Measurements from ENCODE around the gene RGS18.
"Not testable (repeated sequence)": the region's sequence is repeated elsewhere in the genome, so short reads cannot be mapped to it uniquely, and the experiment has no call there.

Gene RGS18, protein sequence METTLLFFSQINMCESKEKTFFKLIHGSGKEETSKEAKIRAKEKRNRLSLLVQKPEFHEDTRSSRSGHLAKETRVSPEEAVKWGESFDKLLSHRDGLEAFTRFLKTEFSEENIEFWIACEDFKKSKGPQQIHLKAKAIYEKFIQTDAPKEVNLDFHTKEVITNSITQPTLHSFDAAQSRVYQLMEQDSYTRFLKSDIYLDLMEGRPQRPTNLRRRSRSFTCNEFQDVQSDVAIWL

DNA sequence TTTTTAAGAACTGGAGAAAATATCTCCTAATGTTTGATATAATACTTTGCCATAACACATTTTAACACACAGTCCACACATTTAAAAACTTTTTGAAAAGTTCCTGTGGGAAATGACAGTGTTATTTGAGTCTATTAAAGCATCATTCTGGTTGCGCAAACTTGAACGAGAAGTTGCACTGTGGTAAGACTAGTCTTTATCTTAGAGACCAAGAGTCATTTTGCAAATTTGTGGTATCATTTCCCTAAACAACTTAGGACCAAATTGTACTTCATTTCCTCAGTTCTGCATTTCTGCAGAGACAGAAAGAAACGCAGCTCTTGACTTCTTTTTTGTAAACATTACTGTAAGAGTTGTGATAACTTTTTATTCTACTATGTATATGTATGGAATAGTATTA, at the start of gene RGS18:
RGS18 (plus strand) TSS at position 282 of the 400 bp plus-strand sequence. CDS start 176 bp downstream, outside the sequence.
- no peak for DNase-seq (ENCODE audit: low read depth in 2 of 2)

DNA sequence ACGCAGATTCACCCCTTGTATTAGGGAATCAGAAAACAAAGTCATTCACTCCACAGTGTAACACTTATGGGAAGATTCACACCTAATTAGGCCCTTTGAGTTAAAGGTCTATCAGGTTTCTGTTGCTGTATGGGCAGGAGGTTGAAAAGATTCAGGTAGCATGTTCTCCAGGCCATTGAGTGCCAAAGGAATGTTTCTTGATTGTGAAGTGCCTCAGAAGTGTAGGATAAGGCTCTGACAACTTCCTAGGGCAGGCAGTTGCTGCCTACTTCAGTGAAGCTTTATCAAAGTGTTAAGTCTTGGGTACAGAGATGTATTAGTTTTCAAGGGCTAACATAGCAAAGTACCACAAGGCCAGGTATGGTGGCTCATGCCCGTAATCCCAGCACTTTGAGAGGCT, 48.7 kb upstream of the RGS18 start:
- DNase-seq (ENCODE audit: low read depth in 2 of 2) = no peak

DNA sequence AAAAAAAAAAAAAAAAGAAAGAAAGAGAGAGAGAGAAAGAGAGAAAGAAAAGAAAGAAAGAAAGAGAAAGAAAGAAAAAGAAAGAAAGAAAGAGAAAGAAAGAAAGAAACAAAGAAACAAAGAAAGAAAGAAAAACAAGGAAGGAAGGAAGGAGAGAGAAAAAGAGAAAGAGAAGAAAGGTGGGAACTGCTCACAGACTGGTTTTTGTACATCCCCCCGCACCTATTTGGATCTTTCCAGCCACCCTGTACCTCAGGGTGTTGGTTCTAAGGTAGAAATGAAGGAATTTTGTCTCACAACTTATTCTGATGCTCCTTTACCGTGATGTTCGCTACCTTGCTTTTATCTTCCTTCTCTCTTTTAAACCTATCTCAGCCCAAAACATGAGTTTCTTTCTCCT, 43.3 kb upstream of the RGS18 start:
- DNase-seq (ENCODE audit: low read depth in 2 of 2) = no peak

DNA sequence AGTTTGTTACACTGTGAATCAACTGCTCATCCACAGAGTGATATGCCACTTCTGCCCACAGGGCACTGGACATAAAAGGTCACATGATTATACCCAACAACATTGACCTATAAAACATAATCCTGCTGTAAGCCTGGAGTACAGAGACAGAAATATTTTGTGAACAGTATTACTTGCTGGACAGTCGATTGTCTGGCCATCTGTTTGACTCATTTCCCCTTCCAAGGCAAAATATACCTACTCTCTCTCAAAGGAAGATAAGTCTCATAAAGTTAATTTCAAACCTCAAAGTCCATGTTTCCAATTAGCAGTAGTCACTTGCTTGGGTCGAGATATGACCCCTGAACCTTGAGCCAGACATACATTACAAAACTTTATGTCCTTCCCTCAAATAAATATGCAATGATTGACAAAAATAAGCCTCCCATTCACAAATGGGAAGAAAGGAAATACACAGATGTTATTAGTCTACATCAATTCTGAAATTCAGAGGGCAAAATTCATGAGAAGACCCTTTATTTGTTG, 39.3 kb upstream of the RGS18 start:
- no peak for DNase-seq (ENCODE audit: low read depth in 2 of 2)

DNA sequence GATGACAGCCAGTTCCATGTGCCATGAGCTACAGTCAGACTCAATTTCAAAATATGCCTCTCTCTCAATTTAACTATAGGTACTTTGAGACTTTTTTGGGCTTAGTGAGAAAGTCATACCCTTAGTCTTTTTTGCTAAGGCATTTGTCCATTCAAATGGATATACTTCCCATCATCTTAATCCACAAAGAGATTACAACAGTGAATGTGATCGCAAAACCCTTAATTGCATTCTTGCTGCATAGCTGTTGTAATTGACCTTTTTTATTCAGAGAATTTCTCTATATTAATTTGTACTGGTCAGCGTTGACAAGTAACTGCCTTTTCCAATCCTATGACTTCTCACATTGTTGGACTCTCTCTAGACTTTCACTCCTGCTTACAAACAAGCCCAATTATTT, 38.6 kb upstream of the RGS18 start:
- DNase-seq (ENCODE audit: low read depth in 2 of 2) = no peak

DNA sequence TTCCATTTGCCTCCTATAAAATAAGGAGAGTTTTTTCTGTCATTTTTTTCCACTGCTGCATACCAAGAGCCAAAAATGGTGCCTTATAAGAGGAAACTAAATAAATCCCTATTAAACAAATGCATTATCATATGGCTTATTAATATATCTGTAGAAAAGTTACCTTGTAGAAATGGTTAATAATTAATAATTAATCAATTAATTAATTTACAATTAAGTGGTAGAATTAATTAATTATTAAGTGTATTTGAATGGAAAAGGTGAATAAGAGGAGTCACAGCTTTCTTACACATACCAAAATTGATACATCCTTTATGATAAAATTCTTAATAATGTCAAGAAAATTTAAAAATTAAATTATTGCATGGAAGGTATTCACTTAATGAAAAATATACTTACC, 35.6 kb upstream of the RGS18 start:
- no peak for DNase-seq (ENCODE audit: low read depth in 2 of 2)

DNA sequence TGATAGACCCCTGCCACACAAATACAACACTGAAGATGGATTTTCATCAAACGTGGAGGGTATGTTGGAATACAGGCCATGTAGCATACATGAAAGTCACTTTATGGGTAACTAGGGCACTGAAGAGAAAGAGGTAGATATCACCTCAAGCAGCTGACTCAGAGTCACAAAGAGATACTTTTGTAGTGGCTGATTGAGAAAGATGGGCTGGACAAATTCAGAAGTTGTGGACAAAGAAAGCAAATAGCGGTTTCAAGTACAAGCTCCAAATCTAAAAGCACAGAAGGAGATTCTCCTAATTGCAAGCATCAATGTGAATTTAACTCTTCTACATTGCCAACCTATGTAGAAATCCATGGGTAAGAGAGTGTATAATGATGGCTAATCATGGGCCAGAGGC, 35.0 kb upstream of the RGS18 start:
- DNase-seq (ENCODE audit: low read depth in 2 of 2) = no peak

DNA sequence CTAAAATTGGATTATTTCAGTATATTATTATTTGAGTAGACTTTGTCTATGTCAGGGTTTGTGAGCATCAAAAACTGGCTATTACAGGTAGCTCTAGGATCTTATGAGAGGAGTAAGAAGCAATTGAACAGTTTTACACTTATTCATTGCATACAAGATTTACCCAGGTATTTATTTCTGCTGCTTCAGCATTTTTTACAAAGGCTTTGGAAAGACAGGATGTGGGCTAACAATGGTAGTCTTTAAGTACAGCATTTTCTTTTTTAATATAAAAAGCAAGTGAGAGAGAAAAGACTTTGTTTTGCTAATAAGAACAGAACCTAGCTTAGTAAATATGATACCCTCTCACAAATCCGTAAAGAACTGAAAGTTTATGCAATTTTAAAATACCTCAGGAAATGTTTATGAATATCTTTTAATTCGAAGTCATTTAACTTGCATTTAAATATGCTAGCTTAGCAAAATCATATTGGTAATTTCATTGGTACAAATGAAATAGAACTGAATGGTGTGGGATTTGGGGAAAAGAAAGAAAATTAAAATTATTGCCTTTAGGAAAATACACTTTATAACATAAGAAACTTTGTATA, 32.1 kb upstream of the RGS18 start:
- no peak for DNase-seq (ENCODE audit: low read depth in 2 of 2)

DNA sequence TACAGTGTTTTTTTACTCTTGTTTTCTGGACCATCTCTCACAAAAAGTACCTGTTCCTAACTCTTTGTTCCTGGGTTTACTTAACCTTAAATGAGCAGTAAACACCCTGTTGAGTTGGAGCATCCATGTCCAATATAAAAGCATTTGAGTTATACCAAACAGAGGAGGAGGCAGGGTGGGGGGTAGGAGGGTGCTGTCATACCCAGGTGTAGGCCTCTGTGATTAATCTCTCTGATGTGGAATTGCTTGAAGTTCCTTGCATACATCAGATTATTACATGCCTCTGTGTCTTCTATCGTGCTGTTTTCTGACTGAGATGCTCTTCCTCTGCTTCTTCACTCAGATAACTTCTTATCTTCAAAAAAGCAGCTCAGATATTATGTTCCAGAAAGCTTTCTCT, 28.1 kb upstream of the RGS18 start:
- DNase-seq (ENCODE audit: low read depth in 2 of 2) = no peak

DNA sequence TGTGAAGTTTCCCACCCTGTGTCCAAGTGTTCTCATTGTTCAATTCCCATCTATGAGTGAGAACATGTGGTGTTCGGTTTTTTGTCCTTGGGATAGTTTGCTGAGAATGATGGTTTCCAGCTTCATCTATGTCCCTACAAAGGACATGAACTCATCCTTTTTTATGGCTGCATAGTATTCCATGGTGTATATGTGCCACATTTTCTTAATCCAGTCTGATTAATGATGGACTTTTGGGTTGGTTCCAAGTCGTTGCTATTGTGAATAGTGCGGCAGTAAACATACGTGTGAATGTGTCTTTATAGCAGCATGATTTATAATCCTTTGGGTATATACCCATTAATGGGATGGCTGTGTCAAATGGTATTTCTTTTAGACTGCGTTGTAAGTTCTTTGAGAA, 27.4 kb upstream of the RGS18 start:
- not testable (repeated sequence) for DNase-seq (ENCODE audit: low read depth in 2 of 2)

DNA sequence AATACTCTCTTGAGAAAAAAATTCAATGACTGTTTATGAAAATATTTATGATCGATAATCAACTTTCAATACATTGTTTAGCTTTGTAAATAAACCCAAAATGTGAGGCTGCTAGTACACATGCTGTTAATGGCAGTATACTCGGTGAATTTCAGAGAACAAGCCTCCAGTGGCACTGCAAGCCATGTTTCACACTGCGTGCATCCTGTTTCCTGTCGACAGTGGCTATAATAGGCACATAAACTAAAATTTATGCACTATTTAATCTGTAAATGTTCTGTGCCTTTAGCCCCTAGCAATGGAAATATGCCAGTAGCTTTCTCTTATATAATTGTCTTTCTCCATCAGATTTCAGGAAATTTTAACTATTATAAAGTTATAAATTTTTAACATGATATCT, 26.3 kb upstream of the RGS18 start:
- DNase-seq (ENCODE audit: low read depth in 2 of 2) = no peak

DNA sequence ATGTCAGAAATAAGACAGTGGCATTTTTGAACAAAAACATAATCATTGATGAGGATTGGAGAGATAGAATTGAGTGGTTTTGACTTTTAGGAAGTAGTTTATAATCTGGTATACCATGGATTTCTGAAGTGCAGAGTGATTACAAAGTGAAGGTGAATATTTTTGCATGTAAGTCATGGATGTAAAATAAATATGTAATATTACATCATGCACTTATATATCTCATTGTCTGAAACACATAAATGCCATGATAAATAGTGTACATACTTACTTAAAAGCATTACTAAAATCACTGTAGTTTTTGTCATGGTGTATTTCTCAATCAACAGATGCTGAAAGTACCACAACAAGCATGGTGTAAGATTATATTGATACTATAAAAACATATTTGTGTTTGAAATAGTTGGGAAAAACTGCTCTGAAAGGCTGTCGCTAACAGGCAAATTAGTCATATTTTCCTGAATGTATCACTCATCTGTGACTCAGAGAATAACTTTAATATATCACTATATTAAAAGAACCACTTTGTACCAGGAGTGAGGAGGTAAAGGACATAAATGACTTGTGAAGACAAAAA, 24.8 kb upstream of the RGS18 start:
- no peak for DNase-seq (ENCODE audit: low read depth in 2 of 2)

DNA sequence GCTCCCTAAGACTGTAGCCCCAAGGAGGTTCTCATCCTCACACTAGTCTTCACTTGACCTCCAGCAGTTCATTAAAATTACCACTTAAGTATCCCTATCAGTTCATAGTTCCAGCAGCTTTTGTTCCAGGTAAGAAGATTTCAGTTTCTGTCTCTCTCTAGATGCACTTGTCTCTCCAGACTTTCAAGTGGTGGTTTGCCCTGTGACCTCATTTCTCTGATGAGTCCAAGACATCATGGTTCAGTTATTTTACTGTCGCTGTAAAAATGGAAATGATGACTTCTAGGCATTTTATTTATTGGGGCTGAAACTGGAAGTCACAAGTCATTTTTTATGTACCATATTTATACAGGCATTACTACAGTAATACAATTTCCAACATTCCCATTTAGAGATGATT, 17.9 kb upstream of the RGS18 start:
- DNase-seq (ENCODE audit: low read depth in 2 of 2) = no peak

DNA sequence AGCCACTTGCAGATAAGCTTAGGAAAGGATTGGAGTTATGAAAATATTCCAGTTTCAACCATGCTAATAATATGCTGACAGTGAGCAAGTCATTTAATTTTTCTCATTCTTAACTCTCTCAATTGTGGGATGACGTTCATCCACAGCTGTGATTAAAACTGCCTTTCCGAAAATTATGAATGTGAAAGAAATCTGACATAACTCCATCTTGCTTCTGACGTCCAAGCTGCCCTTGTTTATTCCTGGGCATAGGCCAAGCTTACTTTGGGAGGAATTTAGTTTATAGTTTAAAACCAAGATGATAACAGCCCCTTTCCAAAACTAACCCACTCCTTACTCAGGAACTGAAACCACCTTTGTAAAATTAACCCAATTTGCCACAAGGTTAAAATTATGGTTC, 11.0 kb upstream of the RGS18 start:
- no peak for DNase-seq (ENCODE audit: low read depth in 2 of 2)

DNA sequence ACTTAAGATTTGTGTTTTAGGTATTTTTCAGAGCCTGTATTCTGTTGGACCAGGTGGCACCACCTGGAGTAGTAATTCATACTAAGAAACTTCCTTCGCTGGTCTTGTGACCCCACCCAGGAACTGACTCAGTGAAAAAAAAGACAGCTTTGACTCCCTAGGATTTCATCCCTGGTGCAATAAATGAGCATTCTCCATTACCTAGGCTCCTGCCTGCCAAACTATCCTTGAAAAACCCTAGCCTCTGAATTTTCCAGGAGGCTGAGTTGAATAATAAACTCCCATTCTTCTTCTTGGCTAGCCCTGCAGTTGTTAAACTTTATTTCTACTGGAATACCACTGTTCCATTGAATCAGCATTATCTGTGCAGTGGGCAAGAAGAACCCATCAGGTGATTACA, 10.6 kb upstream of the RGS18 start:
- DNase-seq (ENCODE audit: low read depth in 2 of 2) = no peak

DNA sequence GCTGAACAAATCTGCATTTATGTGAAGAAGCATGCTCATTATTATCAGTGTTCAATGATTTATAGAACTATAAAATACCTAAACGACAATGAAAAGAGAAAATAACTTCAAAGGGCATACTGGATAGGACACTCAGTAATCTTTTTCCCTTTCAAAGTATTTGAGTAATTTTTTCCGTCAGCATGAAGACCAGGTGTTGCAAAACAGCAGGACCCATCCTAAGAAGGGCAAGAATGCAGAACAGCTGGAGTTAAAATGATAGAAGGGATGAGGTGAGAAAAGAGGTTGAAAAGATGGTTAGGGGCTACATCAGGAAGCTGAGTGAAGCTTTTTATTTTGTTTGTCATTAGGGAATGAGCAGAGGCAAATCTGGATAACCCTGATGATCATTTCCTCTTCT, 7.1 kb upstream of the RGS18 start:
- DNase-seq (ENCODE audit: low read depth in 2 of 2) = no peak

DNA sequence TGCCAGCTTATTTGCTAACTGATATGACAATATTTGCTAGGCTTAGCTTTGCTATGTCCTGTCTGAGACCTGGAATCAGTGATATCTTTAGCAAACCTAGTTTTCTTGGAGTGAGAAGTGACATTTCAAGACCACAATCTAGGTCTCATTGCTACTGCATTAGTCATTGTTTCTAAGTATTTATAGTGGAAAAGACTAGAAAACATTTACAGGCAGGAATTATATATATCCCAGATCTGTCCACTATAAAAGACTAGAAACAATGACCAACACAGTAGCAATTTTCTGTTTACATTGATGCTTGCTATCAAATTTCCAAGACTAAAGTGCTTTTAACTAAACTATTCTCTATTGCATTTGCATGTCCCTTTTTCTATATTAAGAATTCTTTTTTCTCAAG, 5.0 kb upstream of the RGS18 start:
- no peak for DNase-seq (ENCODE audit: low read depth in 2 of 2)

DNA sequence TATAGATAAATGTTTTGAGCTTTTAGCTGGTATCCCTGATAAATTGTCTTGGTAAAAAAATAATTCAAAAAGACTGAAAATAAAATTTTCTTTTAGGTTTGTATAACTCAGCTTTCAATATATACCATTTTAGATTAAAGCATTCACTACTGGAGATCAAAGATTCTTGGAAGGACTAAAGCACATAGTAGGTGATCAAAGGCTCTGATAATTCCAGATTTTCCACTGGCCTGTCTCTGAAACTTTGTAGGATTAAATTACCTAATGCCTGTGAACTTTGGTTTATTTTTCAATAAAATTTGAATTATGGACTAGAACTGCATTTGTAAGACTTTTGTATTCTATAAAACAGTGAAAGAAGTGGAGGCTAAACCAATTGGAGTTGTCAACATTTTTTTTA, 1.2 kb upstream of the RGS18 start:
- DNase-seq (ENCODE audit: low read depth in 2 of 2) = no peak

DNA sequence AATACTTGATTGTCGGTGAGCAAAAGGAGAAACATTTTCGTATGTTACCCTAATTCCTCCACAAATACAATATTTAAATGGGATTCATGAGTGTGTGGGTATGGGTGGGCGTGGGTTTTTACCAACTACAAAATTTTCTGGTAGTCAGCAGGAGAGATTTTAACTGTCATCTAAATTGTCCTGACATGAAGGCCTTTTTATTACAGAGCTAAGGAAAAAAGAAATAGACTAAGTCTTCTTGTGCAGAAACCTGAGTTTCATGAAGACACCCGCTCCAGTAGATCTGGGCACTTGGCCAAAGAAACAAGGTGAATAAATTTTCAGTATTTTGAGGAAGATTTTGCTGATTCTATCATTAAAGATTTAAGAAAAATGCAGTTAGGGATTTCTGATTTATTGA, 752 bp downstream of the RGS18 start:
- DNase-seq (ENCODE audit: low read depth in 2 of 2) = no peak

DNA sequence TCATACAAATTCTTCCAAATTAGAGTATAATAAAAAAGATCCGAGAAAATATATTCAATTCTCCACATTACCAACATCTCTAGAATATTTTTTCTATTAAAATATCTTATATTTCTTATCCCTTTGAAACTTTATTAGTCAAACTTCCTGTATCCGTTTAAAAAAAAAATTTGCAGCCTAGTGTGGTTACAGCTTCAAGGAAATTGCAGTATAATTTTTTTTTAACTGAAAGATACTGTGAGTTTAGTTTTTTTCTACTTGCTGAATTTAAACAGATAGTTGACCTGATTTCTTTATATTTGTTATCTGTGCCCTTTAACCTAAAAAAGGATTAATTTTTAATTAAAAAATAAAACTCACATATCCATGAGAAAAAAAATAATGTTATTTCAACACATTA, 1.5 kb downstream of the RGS18 start:
- no peak for DNase-seq (ENCODE audit: low read depth in 2 of 2)

DNA sequence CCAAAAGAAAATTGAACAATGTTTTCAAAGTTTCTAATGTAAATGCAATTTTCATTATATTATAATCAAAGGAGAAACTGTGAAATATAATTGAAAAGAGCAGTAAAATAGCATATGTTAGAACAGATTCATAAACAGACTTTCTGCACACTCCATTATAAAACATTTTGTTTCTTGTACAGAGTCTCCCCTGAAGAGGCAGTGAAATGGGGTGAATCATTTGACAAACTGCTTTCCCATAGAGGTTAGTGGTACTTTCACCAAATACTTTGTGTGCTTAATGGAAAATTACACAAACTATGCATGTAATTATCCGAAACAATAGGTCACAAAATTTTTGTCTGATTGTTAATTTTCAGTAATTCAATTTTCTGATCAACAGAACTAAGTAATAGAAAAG, 1.9 kb downstream of the RGS18 start:
- no peak for DNase-seq (ENCODE audit: low read depth in 2 of 2)

DNA sequence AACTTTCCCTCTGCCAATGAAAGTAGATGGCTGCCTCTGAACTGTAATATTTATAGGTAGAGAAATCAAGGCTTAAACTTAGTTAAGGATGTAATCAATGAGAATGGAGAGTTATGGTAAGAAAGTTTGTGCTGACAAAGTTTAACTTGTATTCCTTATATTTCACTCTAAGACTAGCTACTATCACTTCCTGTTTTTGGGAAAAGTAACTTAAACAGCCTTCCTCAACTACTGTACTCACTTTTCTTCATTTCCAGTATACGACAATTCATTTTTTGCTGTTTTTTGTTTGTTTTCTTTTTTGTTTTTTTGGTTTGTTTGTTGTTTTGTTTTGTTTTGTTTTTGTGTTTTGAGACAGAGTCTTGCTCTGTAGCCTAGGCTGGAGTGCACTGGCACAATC, 3.7 kb downstream of the RGS18 start:
- DNase-seq (ENCODE audit: low read depth in 2 of 2) = no peak

DNA sequence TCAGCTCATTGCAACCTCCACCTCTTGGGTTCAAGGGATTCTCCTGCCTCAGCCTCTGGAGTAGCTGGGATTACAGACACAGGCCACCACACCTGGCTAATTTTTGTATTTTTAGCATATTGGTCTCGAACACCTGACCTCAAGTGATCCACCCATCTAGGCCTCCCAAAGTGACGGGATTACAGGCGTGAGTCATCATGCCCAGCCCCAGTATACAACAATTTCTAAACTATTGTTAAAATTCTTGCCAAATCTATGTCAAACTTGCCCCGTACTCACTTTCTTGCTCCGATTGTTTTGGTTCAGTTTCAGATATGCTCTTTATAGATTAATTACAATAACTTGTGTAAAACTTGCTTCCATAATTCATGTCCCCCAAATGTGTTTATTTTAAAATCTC, 4.1 kb downstream of the RGS18 start:
- DNase-seq (ENCODE audit: low read depth in 2 of 2) = no peak

DNA sequence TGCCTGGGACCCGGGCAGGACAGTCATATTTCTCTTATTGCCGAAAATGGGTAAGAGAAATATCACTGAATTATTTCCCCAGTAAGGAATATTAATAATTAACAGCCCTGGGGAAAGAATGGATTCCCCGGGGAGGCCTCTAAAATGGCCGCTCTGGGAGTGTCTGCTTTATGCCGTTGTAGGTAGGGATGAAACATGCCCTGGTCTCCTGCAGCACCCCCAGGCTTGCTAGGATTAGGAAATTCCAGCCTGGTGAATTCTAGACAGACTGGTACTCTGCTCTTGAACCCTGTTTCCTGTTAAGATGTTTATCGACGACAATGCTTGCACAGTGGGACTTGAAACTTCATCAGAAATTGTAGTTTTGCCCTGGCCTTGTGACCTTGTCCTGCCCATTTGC, 6.7 kb downstream of the RGS18 start:
- not testable (repeated sequence) for DNase-seq (ENCODE audit: low read depth in 2 of 2)
